ENCODE data around the gene SIMC1.

DNA sequence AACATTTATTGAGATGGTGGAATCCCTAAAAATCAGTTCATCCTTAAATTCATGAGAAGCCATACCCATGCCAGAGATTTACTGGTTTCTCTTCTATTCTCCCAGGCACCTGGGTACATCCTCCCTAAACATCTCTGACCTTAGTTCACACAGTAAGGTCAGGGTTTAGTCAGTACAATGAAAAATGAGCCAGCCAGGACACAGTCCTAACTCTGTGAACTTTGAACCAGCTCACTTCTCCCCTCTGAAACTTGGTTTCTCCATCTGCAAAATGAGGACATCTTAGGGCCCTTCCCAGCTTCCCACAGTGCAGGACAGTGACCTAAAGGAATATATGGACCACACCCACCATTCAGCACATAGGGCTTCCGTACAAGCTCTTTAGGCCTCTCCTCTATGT lies 148.3 kb downstream of the SIMC1 start:
- no peak for TF ChIP-seq PAX5 (IDR thresholded peaks at IDR 0.05; ENCODE audit: insufficient read depth, low read length, severe bottlenecking)
- TF ChIP-seq POLR2A (IDR thresholded peaks at IDR 0.05; ENCODE audit: low read depth, low read length): no peak
- TF ChIP-seq SPI1 (IDR thresholded peaks at IDR 0.05; ENCODE audit: low read depth, low read length): no peak
- TF ChIP-seq TAF1 (IDR thresholded peaks at IDR 0.05; ENCODE audit: low read depth, low read length): no peak
- no peak for TF ChIP-seq POLR2AphosphoS5 (IDR thresholded peaks at IDR 0.05; ENCODE audit: low read depth, low read length)
- TF ChIP-seq POU2F2 (IDR thresholded peaks at IDR 0.05; ENCODE audit: low read depth, low read length): no peak
